T-helper 17 cell (primary cell): Measurements from ENCODE around the gene THSD4. TPM values are rescaled to one million over a fixed set of nuclear protein-coding genes. Genes with fewer than 3 reads are reported as not detected.

Experiments used
- ATAC-seq: fragments of 150-1000 bp; cut with Tn5 transposase; 2 replicates; pipeline ENCODE4 v1.10.0; 2021; ENCODE audit warnings: mild to moderate bottlenecking, moderate library complexity
- DNase-seq, 3 donors: peaks; one replicate each; pipeline versions ENCODE4 v3.0.0 to v3.0.0-alpha.2; 2020 to 2021
- H3K9me3 ChIP-seq: one replicate; pipeline ENCODE4 v1.7.0; 2013; ENCODE audit warnings: low read length, mild to moderate bottlenecking; ENCODE audit not compliant: control insufficient read depth, poor library complexity, severe bottlenecking
- H3K27ac Mint-ChIP-seq: one replicate; pipeline ENCODE4 v1.8.0; 2022; ENCODE audit warnings: mild to moderate bottlenecking, moderate library complexity, mixed read lengths
- H3K27me3 Mint-ChIP-seq: one replicate; pipeline ENCODE4 v1.8.0; 2022; ENCODE audit warnings: mixed read lengths
- H3K36me3 Mint-ChIP-seq: one replicate; pipeline ENCODE4 v1.8.0; 2022; ENCODE audit warnings: low read depth, mixed read lengths
- H3K4me1 Mint-ChIP-seq: one replicate; pipeline ENCODE4 v1.8.0; 2022; ENCODE audit warnings: mild to moderate bottlenecking, mixed read lengths
- H3K4me3 Mint-ChIP-seq: one replicate; pipeline ENCODE4 v1.8.0; 2022; ENCODE audit warnings: mild to moderate bottlenecking, moderate library complexity, mixed read lengths
- total RNA-seq, 4 donors: library from RNA in 2 of 4; stranded (reverse) in 2 of 4; gene quantifications; one replicate each; pipeline ENCODE4 v1.2.3 and lab custom pipeline; 2022 to 2026

Gene THSD4
- total RNA-seq, 2 donors from 2014 or later = not detected

DNA sequence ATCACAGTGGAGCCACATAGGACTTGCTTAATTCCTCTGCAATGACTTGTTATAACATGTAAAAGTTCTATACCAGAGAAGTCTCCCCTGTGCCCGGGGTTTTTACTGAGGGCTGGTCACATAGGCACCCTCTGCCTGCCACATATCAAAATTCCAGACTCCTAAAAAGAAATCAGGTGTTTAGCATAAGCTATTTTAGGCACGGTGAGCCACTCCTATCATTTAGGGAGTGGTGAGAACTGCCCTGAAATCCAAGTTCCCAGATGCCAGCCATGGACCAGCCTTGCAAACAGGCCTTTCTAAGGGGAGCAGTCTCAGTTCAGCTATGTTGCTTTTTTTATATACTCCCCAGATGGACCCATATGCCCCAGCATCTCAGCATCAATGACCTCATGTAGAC lies 130.3 kb downstream of the THSD4 start:
- H3K27me3 Mint-ChIP-seq = peaks cover 10% of the 10 kb centered on the region
- H3K4me1 Mint-ChIP-seq = peaks cover 2% of the 10 kb centered on the region
- H3K4me3 Mint-ChIP-seq = no peak overlapping the region
- no peaks in the 10 kb centered on the region for H3K9me3 ChIP-seq
- no peaks in the 10 kb centered on the region for H3K36me3 Mint-ChIP-seq
- DNase-seq (no peak), ATAC-seq (no peak)
- no peak overlapping the region for H3K27ac Mint-ChIP-seq

DNA sequence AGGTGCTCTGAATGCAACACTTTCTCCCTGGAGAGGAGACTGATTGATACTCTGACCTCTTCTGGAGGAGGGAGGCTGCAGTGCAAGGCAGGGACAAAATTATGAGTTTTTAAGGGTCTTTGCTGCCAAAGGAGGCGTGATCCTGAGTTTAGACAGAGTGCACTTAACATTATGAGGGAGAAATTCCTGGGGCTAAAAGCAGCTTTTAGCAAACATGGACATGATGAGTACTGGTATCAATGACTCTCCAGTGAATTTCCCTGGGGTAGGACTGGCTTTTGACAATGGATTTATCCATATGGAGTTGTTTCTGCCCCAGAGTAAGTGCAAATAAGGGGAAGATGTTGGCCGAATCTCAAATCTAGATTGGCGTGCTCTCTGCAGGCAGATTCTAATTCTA lies 133.1 kb downstream of the THSD4 start:
- Mint-ChIP-seq H3K4me1 (peaks cover 2% of the 10 kb centered on the region), H3K4me3 (no peak overlapping the region), H3K27ac (no peak overlapping the region), H3K27me3 (peaks cover 10% of the 10 kb centered on the region), H3K36me3 (no peaks in the 10 kb centered on the region)
- H3K9me3 ChIP-seq = no peaks in the 10 kb centered on the region
- DNase-seq = no peak
- ATAC-seq = no peak

DNA sequence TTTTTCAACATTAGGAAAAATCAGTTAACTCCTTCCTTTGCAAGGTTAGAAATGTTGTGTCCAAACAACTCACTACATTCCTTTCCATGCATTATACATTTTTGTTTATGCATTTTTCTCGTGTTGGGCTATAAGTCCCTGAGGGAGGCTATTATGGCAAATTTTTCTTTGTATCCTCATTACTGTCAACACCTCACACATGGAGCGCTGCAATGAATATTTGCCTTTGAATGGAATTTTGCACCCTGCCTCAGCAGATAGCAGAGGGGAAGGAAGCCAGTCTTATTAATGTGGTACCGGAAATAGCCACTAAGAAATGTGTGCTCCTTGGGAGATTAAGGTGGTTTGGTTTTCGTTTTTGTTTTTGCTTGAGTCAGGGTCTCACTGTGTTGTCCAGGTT lies 134.7 kb downstream of the THSD4 start:
- Mint-ChIP-seq H3K4me3 (no peak overlapping the region), H3K4me1 (peaks cover 2% of the 10 kb centered on the region), H3K27me3 (peaks cover 14% of the 10 kb centered on the region), H3K36me3 (no peaks in the 10 kb centered on the region), H3K27ac (no peak overlapping the region)
- DNase-seq (no peak), ATAC-seq (no peak)
- no peaks in the 10 kb centered on the region for H3K9me3 ChIP-seq

DNA sequence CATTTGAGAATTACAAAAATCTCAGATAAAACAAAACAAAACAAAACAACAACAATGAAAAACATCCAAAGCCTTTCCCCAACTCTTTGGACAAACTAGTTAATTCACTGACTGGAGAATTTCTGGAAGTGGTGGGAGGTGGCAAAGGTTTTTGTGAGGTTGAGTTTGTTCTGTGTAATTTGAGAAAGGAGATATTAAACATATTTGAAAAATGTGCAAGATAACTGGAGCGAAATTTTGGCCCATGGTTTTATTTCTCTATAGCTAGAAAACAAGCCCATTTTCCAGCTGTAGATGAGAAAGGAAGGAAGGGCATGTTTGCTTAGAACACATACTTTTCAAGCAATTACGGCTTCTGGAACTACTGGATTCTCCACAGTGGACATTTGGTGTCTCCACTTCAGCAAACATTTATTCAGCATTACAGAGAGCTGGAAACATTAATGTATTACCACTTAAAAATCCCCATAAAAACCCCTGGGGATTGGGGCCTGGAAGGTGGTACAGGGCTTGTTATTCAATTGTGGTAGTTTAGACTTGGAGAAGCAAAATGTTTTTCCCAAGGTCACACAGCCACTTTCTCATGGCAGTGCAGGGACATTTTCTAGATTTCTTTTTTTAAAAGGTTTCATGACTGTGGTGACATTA lies 135.8 kb downstream of the THSD4 start:
- no peak for ATAC-seq
- no peak for DNase-seq
- H3K27me3 Mint-ChIP-seq = peaks cover 21% of the 10 kb centered on the region
- H3K36me3 Mint-ChIP-seq = no peaks in the 10 kb centered on the region
- H3K4me1 Mint-ChIP-seq = no peaks in the 10 kb centered on the region
- H3K4me3 Mint-ChIP-seq = no peak overlapping the region
- H3K27ac Mint-ChIP-seq = no peak overlapping the region
- H3K9me3 ChIP-seq = no peaks in the 10 kb centered on the region

DNA sequence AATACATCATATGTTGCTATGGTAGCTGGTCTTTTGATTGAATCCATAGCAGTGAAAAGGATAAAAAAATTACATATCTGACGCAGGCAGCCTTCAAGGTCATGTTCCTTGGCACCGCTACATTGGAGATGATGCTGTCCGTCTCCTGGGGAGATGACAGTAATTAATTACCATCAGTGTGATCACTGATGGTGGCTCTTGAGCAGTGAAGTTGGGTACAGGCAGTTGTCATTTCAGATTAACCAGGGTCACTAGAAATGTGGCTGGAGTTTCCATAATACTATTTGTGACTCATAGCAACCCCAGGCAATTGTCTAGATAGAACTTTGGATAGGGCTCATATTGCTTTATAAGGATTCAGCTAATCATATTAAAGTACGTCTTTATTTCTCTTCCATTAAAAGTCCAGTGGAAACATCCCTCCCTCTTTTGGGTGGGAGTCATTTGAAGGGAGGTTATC lies 136.3 kb downstream of the THSD4 start:
- Mint-ChIP-seq H3K4me3 (no peak overlapping the region), H3K27me3 (peaks cover 15% of the 10 kb centered on the region), H3K36me3 (no peaks in the 10 kb centered on the region), H3K4me1 (no peaks in the 10 kb centered on the region), H3K27ac (no peak overlapping the region)
- no peak for ATAC-seq
- no peaks in the 10 kb centered on the region for H3K9me3 ChIP-seq
- DNase-seq = no peak

DNA sequence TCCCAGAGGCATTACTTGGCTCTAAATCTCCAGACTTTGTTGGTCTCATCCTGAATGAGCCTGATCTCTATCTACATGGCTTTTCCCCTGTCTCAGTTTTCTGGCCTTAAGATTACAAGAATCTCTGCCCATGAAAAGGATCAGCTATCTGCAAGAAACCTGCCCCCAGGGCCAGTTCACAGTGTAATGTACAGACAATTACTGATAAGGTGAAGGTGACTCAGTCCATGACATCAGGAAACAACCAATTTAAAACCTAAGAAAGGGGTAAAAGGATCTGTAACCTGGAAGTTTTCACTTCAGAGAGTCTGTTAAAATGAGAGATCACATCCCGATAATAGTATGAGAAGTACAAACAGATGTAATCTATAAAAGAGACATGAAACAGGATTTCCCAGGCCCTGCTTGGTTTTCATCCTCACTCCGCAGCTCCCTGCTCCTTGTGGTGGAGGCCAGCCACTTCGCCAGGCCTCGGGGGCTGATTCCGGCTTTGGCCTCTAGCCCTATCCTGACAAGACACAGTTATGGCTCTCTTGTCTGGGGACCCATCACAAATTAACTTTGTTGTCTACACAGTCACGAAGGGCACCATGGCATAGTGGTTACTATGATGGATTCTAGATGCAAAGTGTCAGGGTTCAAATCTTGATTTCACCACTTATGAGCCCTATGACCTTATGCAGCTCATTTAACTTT lies 136.9 kb downstream of the THSD4 start:
- no peak overlapping the region for H3K4me3 Mint-ChIP-seq
- DNase-seq (no peak), ATAC-seq (no peak)
- H3K9me3 ChIP-seq = no peaks in the 10 kb centered on the region
- H3K27ac Mint-ChIP-seq = peak overlapping the region; percentile 41
- H3K4me1 Mint-ChIP-seq = no peaks in the 10 kb centered on the region
- H3K36me3 Mint-ChIP-seq = no peaks in the 10 kb centered on the region
- H3K27me3 Mint-ChIP-seq = peaks cover 14% of the 10 kb centered on the region

DNA sequence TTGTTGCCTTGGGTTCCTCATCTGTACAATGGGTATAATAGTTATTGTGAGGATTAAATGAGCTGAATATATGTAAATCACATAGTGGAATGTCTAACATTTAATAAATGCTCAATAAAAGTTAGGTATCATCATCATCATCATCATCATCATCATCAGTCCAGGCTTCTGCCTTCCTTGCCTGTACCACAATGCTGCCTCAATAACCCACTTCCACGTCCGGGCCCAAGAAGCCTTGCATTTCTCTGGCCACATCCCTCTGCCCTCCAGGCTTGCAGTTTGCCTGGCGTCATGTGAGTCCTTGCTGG lies 137.4 kb downstream of the THSD4 start:
- H3K4me1 Mint-ChIP-seq = no peaks in the 10 kb centered on the region
- no peaks in the 10 kb centered on the region for H3K36me3 Mint-ChIP-seq
- peak overlapping the region; percentile 41 for H3K27ac Mint-ChIP-seq

DNA sequence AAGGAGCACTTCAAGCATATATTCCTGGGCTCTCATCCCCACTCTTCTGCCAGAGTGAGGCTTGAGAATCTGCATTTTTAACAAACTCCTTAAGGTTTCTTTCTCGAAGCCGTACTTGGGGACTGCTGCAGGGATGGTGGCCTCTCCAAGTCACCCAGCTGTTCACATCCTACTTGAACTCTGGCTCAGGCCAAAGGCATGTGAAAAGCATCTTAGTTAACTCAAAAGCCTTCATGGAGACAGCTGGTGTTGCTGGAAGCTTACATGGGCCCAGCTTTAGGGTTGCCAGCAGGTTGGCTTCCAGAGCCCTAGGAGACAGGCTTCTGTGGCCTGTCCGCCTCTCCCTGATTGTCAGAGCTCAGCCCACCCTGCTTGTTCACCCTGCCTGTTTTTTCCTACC lies 139.2 kb downstream of the THSD4 start:
- Mint-ChIP-seq H3K4me1 (no peaks in the 10 kb centered on the region), H3K27ac (no peak overlapping the region), H3K27me3 (peaks cover 19% of the 10 kb centered on the region), H3K36me3 (no peaks in the 10 kb centered on the region), H3K4me3 (no peak overlapping the region)
- H3K9me3 ChIP-seq = no peaks in the 10 kb centered on the region
- ATAC-seq (no peak), DNase-seq (no peak)

More for the DNA sequence above, 137.4 kb downstream of the THSD4 start:
- no peak overlapping the region for H3K4me3 Mint-ChIP-seq
- no peak for ATAC-seq
- H3K9me3 ChIP-seq = no peaks in the 10 kb centered on the region
- H3K27me3 Mint-ChIP-seq = peaks cover 14% of the 10 kb centered on the region
- no peak for DNase-seq

DNA sequence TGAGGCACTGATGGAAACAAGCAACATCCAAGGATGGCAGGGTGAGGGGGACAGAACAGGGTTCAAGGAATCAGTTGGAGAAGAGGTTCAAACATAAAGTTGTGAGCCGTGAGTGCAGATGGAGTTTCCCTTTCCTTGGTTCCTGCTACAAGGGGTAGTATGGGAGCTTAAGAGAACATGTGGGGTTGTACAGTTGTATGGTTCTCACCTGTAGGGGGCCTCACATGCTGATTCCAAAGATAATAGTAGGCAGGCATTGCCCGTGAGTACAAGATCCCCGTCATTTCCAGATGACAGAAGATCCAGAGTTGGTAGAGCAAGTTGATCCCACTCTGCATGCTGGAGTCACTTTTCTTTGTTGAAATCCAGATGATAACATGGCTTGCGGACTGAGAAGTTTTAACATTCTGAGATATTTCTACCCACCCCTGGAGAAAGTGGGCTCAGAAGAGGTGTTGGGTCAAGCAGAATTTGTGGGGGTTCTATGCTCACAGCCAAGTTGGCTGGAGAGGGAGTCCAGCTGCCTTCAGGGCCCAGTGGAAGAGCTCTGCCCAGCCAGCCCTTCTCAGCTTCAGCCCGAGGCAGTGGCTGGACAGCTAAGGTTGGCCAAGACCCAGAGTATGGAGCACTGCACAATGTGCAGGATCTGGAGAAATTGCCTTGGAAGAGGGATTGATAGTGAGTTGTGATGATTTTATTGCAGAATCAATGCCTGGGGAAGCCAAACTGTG lies 141.8 kb downstream of the THSD4 start:
- DNase-seq (no peak), ATAC-seq (no peak)
- Mint-ChIP-seq H3K27me3 (peaks cover 26% of the 10 kb centered on the region), H3K36me3 (no peaks in the 10 kb centered on the region), H3K4me1 (no peaks in the 10 kb centered on the region), H3K4me3 (no peak overlapping the region), H3K27ac (no peak overlapping the region)
- H3K9me3 ChIP-seq = no peaks in the 10 kb centered on the region

DNA sequence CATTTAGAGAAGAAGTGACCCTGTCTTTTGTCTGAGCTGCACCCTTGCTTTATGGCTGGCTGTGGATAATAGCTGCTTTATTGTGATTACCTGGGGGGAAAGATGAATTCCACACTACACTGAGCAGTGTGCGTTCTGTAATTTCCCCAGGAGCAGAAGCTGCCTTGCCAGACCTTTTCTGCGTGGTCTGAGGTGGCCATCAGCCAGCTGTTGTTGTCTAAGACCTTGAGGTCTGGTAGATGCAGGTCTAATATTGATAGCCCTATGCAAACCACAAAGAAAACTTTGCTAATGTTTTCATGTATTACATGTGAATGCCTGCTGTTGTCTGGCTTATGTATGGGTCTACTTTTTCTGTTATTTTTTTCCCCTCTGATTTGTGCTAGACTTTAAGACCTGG lies 144.6 kb downstream of the THSD4 start:
- no peaks in the 10 kb centered on the region for H3K9me3 ChIP-seq
- Mint-ChIP-seq H3K36me3 (no peaks in the 10 kb centered on the region), H3K4me3 (no peak overlapping the region), H3K27ac (no peak overlapping the region), H3K27me3 (peaks cover 32% of the 10 kb centered on the region), H3K4me1 (no peaks in the 10 kb centered on the region)
- DNase-seq (no peak), ATAC-seq (no peak)

DNA sequence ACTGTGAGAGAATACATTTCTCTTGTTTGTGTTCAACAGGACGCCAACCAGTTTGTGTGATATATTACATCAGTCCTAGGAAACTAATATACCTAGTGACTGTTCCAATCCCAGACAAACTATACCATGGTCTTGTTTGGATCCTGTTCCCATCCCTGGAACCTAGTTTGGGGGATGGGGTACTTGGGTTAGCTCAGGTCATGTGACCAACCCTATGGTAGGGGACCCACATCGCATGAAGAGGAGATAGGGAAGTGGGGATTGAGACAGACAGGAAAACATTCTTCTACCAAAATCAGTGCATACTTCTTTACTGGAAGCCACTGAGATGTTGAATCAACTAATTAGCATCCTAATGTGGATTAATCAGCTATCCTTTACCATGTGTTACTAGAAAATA lies 146.1 kb downstream of the THSD4 start:
- no peak overlapping the region for H3K4me3 Mint-ChIP-seq
- peaks cover 21% of the 10 kb centered on the region for H3K27me3 Mint-ChIP-seq
- H3K36me3 Mint-ChIP-seq = no peaks in the 10 kb centered on the region

DNA sequence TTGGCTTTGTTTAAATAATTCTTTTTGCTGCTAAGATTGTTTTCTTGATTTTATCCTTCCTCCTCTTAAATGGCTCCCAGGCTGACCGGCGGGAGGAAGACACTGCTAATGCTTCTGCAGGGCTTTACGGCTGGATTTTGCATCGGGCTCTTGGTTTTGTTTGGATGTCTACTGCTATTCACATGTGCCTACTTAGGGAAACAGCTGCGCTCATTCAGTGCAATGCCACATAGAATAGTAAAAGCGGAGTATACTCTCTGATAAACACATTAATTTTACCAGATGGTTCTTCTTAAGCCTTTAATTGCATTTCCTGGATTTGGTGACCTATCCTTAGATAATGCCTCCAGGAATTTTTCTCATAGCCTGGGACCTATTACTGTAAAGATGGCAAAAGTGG lies 146.6 kb downstream of the THSD4 start:
- Mint-ChIP-seq H3K27ac (no peak overlapping the region), H3K27me3 (peaks cover 21% of the 10 kb centered on the region), H3K4me3 (no peak overlapping the region), H3K4me1 (no peaks in the 10 kb centered on the region), H3K36me3 (peaks cover 2% of the 10 kb centered on the region)
- ATAC-seq = no peak
- DNase-seq = no peak
- H3K9me3 ChIP-seq = no peaks in the 10 kb centered on the region

More for the DNA sequence above, 146.1 kb downstream of the THSD4 start:
- DNase-seq (no peak), ATAC-seq (no peak)
- H3K9me3 ChIP-seq = no peaks in the 10 kb centered on the region
- H3K27ac Mint-ChIP-seq = no peak overlapping the region
- H3K4me1 Mint-ChIP-seq = no peaks in the 10 kb centered on the region

DNA sequence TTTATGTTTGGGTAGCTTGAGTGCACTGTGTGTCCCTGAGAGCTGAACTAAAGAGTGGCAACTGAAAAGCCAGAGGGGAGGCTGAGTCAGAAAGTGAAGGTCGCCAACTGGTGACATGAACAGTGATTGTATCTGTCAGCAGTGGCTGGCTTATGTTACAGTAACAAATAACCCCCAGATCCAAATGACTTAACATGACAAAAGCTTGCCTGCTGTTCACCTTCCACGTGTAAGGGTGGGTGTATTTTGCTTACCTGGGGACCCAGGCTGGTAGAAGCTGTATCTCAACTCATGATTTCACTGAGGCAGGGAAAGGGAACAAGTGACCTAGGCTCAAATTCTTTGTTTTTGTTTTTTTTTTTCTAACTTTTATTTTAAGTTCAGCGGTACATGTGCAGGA lies 147.3 kb downstream of the THSD4 start:
- no peaks in the 10 kb centered on the region for H3K9me3 ChIP-seq
- Mint-ChIP-seq H3K27ac (no peak overlapping the region), H3K4me1 (no peaks in the 10 kb centered on the region), H3K4me3 (no peak overlapping the region), H3K36me3 (peaks cover 2% of the 10 kb centered on the region), H3K27me3 (peaks cover 21% of the 10 kb centered on the region)
- DNase-seq = no peak
- ATAC-seq = no peak
